Heart left ventricle (tissue), 13 donors: Measurements from ENCODE around the gene TNFSF4.
"Not testable (repeated sequence)": the region's sequence is repeated elsewhere in the genome, so short reads cannot be mapped to it uniquely, and the experiment has no call there.

Experiments
- CTCF ChIP-seq, 12 donors: fragments of 200-600 bp; sonication (generic) in 4 of 12; IDR thresholded peaks; one replicate each; pipeline versions ENCODE4 v1.5.0 to v1.8.0; 2018 to 2022; ENCODE audit warnings: antibody characterized with exemption in 12 of 12, mild to moderate bottlenecking in 5 of 12
- POLR2A ChIP-seq, 2 donors: fragments of 450-650 bp; IDR thresholded peaks; one replicate each; pipeline ENCODE4 v1.6.1; 2017; ENCODE audit warnings: antibody characterized with exemption in 2 of 2, mild to moderate bottlenecking in 2 of 2, moderate library complexity in 2 of 2
- donor health status: ischemic (EF 13 %, LVEDD 7.1; RV severe dilation, severe dysfunction).
- donor health status: DM: no; HTN: yes; CAD: no.
- donor health status: DM: no; HTN: no; CAD: no.
- donor health status: ischemic (EF 25% LVEDD 6.9; RV normal size, moderate dysfunction).
- donor health status: ischemic (EF 25% LVEDD 5.7; RV mildly dilated, moderate dysfunction).
- donor health status: ischemic (EF 35%, LVEDD 5.7; RV mildly dilated, moderate dysfunction).
- donor health status: nonischemic (EF 11% LVEDD 7.7; RV severe dilation, severe dysfunction).
- donor health status: DM: yes; HTN: yes; CAD: no.
- donor health status: PGD.
- donor health status: ischemic (EF 29% LVEDD 5.4; RV normal size, mild dysfunction).
- donor health status: nonischemic (EF 23%, LVEDD 6.1; RV moderate dilation, normal function).

DNA sequence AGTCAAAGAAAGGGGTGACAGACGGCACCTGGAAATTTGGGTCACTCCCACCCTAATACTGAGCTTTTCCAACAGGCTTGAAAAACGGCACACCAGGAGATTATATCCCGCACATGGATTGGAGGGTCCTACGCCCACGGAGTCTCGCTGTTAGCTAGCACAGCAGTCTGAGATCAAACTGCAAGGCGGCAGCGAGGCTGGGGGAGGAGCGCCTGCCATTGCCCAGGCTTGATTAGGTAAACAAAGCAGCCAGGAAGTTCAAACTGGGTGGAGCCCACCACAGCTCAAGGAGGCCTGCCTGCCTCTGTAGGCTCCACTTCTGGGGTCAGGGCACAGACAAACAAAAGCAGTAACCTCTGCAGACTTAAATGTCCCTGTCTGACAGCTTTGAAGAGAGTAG is 53.2 kb downstream of the TNFSF4 start:
- TF ChIP-seq CTCF, POLR2A (IDR thresholded peaks at IDR 0.05): not testable (repeated sequence)
